Trophoblast cell (in vitro differentiated cells and primary cell): ENCODE results near the gene TMEM240.

Experiments used
- DNase-seq, 2 donors: peaks; one replicate each; pipeline ENCODE4 v3.0.0-alpha.2; 2016
- H2AFZ ChIP-seq: 2 replicates; pipeline ENCODE4 v1.6.1; 2013; ENCODE audit warnings: low read length, moderate library complexity, mild to moderate bottlenecking; ENCODE audit not compliant: insufficient read depth, poor library complexity
- H2AK5ac ChIP-seq: 2 replicates; pipeline ENCODE4 v1.6.1; 2013; ENCODE audit warnings: mild to moderate bottlenecking, low read length
- H2BK120ac ChIP-seq: 2 replicates; pipeline ENCODE4 v1.6.1; 2013; ENCODE audit warnings: low read length, mild to moderate bottlenecking, moderate library complexity; ENCODE audit not compliant: insufficient read depth, poor library complexity
- H2BK12ac ChIP-seq: 2 replicates; pipeline ENCODE4 v1.6.1; 2013; ENCODE audit warnings: mild to moderate bottlenecking, low read length, moderate library complexity
- H2BK5ac ChIP-seq: 2 replicates; pipeline ENCODE4 v1.6.1; 2013; ENCODE audit warnings: low read length, low read depth, moderate library complexity, mild to moderate bottlenecking; ENCODE audit not compliant: poor library complexity
- H3K14ac ChIP-seq: 2 replicates; pipeline ENCODE4 v1.6.1; 2013; ENCODE audit warnings: mild to moderate bottlenecking, low read length
- H3K18ac ChIP-seq: 2 replicates; pipeline ENCODE4 v1.6.1; 2013; ENCODE audit warnings: mild to moderate bottlenecking, low read length
- H3K23ac ChIP-seq: 2 replicates; pipeline ENCODE4 v1.6.1; 2013; ENCODE audit warnings: low read length
- H3K27ac ChIP-seq: 2 replicates; pipeline ENCODE4 v1.5.1; 2013; ENCODE audit warnings: low read depth, mild to moderate bottlenecking, inconsistent platforms, low read length, moderate library complexity
- H3K27me3 ChIP-seq: 2 replicates; pipeline ENCODE4 v1.6.1; 2013; ENCODE audit warnings: inconsistent platforms, mild to moderate bottlenecking, low read length, moderate library complexity; ENCODE audit not compliant: insufficient read depth
- H3K36me3 ChIP-seq, 2 experiments: 1 replicate in 1 of 2; 2 replicates in 1 of 2; pipeline ENCODE4 v1.6.1; 2013; ENCODE audit warnings: low read length in 2 of 2, mild to moderate bottlenecking in 2 of 2, moderate library complexity in 1 of 2; ENCODE audit not compliant: insufficient read depth in 2 of 2, control insufficient read depth in 1 of 2
- H3K4ac ChIP-seq: 2 replicates; pipeline ENCODE4 v1.6.1; 2013; ENCODE audit warnings: low read depth, mild to moderate bottlenecking, low read length, moderate library complexity
- H3K4me1 ChIP-seq, 2 experiments: 1 replicate in 1 of 2; 2 replicates in 1 of 2; pipeline ENCODE4 v1.6.1; 2013; ENCODE audit warnings: low read length in 2 of 2, mild to moderate bottlenecking in 2 of 2, moderate library complexity in 1 of 2; ENCODE audit not compliant: insufficient read depth in 2 of 2, control insufficient read depth in 1 of 2
- H3K4me2 ChIP-seq: 2 replicates; pipeline ENCODE4 v1.6.1; 2013; ENCODE audit warnings: inconsistent platforms, mild to moderate bottlenecking, low read length, moderate library complexity
- H3K4me3 ChIP-seq: 2 replicates; pipeline ENCODE4 v1.5.1; 2013; ENCODE audit warnings: mild to moderate bottlenecking, low read depth, low read length, inconsistent platforms
- H3K79me1 ChIP-seq: one replicate; pipeline ENCODE4 v1.6.1; 2013; ENCODE audit warnings: low read length
- H3K79me2 ChIP-seq: 2 replicates; pipeline ENCODE4 v1.6.1; 2013; ENCODE audit warnings: low read length, mild to moderate bottlenecking; ENCODE audit not compliant: control insufficient read depth, insufficient read depth, poor library complexity
- H3K9ac ChIP-seq: 2 replicates; pipeline ENCODE4 v1.6.1; 2013; ENCODE audit warnings: mild to moderate bottlenecking, low read length
- H3K9me3 ChIP-seq: 2 replicates; pipeline ENCODE4 v1.6.1; 2013; ENCODE audit warnings: low read depth, mild to moderate bottlenecking, control low read depth, inconsistent platforms, low read length; ENCODE audit not compliant: insufficient read depth
- H4K12ac ChIP-seq: 2 replicates; pipeline ENCODE4 v1.6.1; 2013; ENCODE audit warnings: low read depth, mild to moderate bottlenecking, low read length, moderate library complexity
- H4K8ac ChIP-seq: 2 replicates; pipeline ENCODE4 v1.6.1; 2013; ENCODE audit warnings: low read depth, mild to moderate bottlenecking, low read length, moderate library complexity
- H4K91ac ChIP-seq: one replicate; pipeline ENCODE4 v1.6.1; 2013; ENCODE audit warnings: low read depth, mild to moderate bottlenecking, low read length, moderate library complexity
- WGBS: extraction: QIAGEN DNeasy Blood & Tissue Kit; methylation state at CpG from one replicate; pipeline ENCODE4 v1.1.7; 2013; ENCODE audit warnings: missing lambda C conversion rate; ENCODE audit not compliant: insufficient read length, insufficient coverage; ENCODE audit errors: extremely low coverage; 5-methylcytosine and 5-hydroxymethylcytosine counted together

TMEM240 gene

GRCh38 chr1:1563688-1564087, 23.3 kb upstream of the TMEM240 start:
- Histone ChIP-seq H3K9me3 (no peaks in the 10 kb centered on the region), H3K4me3 (no peak overlapping the region), H4K91ac (no peak overlapping the region), H2BK5ac (no peak overlapping the region), H3K4ac (peak overlapping the region; percentile 22), H2AFZ (no peak overlapping the region), H3K18ac (no peak overlapping the region), H3K4me1 (peaks cover 2% of the 10 kb centered on the region in 2 experiments), H2AK5ac (no peak overlapping the region), H4K12ac (no peak overlapping the region), H3K27ac (no peak overlapping the region), H3K9ac (no peak overlapping the region), H3K4me2 (no peak overlapping the region), H2BK12ac (no peak overlapping the region), H3K27me3 (no peaks in the 10 kb centered on the region), H3K79me2 (peaks cover 13% of the 10 kb centered on the region), H3K36me3 (peaks cover 48 to 58% of the 10 kb centered on the region in 2 experiments), H4K8ac (no peak overlapping the region), H2BK120ac (no peak overlapping the region), H3K79me1 (no peaks in the 10 kb centered on the region), H3K23ac (no peak overlapping the region), H3K14ac (no peak overlapping the region)
- no CpG with 5 or more reads among the region's 12 CpGs for WGBS
- DNase-seq = no peak

- Histone ChIP-seq H4K12ac (no peak overlapping the region), H2BK120ac (no peak overlapping the region), H3K27ac (no peak overlapping the region), H3K23ac (no peak overlapping the region), H4K91ac (no peak overlapping the region), H3K79me1 (no peaks in the 10 kb centered on the region), H3K9ac (no peak overlapping the region), H3K4me2 (no peak overlapping the region), H3K14ac (no peak overlapping the region), H2BK5ac (no peak overlapping the region), H2AFZ (no peak overlapping the region), H3K27me3 (no peaks in the 10 kb centered on the region), H3K79me2 (peaks cover 10% of the 10 kb centered on the region), H2BK12ac (no peak overlapping the region), H3K4me3 (no peak overlapping the region), H4K8ac (no peak overlapping the region), H3K18ac (no peak overlapping the region), H3K36me3 (peaks cover 48 to 59% of the 10 kb centered on the region in 2 experiments), H3K4ac (no peak overlapping the region), H3K4me1 (peaks cover 2% of the 10 kb centered on the region in 2 experiments), H2AK5ac (no peak overlapping the region), H3K9me3 (no peaks in the 10 kb centered on the region)
- no CpG with 5 or more reads among the region's 21 CpGs for WGBS
- DNase-seq = no peak
Measured at GRCh38 chr1:1562556-1563195, 22.3 kb upstream of the TMEM240 start.

GRCh38 chr1:1561801-1562470, 21.5 kb upstream of the TMEM240 start:
- Histone ChIP-seq H3K4me3 (no peak overlapping the region), H2AFZ (no peak overlapping the region), H3K9ac (no peak overlapping the region), H3K27me3 (no peaks in the 10 kb centered on the region), H3K27ac (no peak overlapping the region), H3K4me2 (no peak overlapping the region), H2BK5ac (no peak overlapping the region), H3K4ac (no peak overlapping the region), H2BK120ac (no peak overlapping the region), H4K8ac (no peak overlapping the region), H3K14ac (no peak overlapping the region), H3K4me1 (peaks cover 2% of the 10 kb centered on the region in 2 experiments), H3K9me3 (no peaks in the 10 kb centered on the region), H3K23ac (no peak overlapping the region), H4K12ac (no peak overlapping the region), H3K18ac (no peak overlapping the region), H3K79me2 (peaks cover 5% of the 10 kb centered on the region), H2BK12ac (no peak overlapping the region), H2AK5ac (no peak overlapping the region), H3K36me3 (peaks cover 44 to 57% of the 10 kb centered on the region in 2 experiments), H3K79me1 (no peaks in the 10 kb centered on the region), H4K91ac (no peak overlapping the region)
- no peak for DNase-seq
- WGBS = no CpG with 5 or more reads among the region's 15 CpGs

- H3K4me1 ChIP-seq = peaks cover 2% of the 10 kb centered on the region in 2 experiments
- no peak overlapping the region for H3K18ac ChIP-seq
- WGBS = no CpG with 5 or more reads among the region's 9 CpGs
- H2BK120ac ChIP-seq = no peak overlapping the region
- H3K9me3 ChIP-seq = no peaks in the 10 kb centered on the region
- no peak overlapping the region for H3K23ac ChIP-seq
- H3K4me2 ChIP-seq = no peak overlapping the region
- H3K4me3 ChIP-seq = no peak overlapping the region
- no peak overlapping the region for H2BK5ac ChIP-seq
- no peak overlapping the region for H4K12ac ChIP-seq
- no peaks in the 10 kb centered on the region for H3K79me1 ChIP-seq
- H2BK12ac ChIP-seq = no peak overlapping the region
- no peak overlapping the region for H2AFZ ChIP-seq
- H3K4ac ChIP-seq = no peak overlapping the region
- H3K27me3 ChIP-seq = no peaks in the 10 kb centered on the region
- H4K91ac ChIP-seq = no peak overlapping the region
- H3K27ac ChIP-seq = no peak overlapping the region
- H3K9ac ChIP-seq = no peak overlapping the region
- DNase-seq = no peak
- peaks cover 45 to 57% of the 10 kb centered on the region in 2 experiments for H3K36me3 ChIP-seq
- no peak overlapping the region for H4K8ac ChIP-seq
- no peak overlapping the region for H2AK5ac ChIP-seq
- H3K14ac ChIP-seq = no peak overlapping the region
- no peaks in the 10 kb centered on the region for H3K79me2 ChIP-seq
Measured at GRCh38 chr1:1560178-1560577, 19.8 kb upstream of the TMEM240 start.
